ENCODE data around the gene TTC36.
"Not testable (repeated sequence)": the region's sequence is repeated elsewhere in the genome, so short reads cannot be mapped to it uniquely, and the experiment has no call there.

Gene TTC36

GRCh38 chr11:118527109-118527508, at the start of gene TTC36:
Gene TTC36 (plus strand): TSS chr11:118527474. CDS start chr11:118527495, 21 bp downstream.
- TF ChIP-seq CTCF (conservative IDR thresholded peaks at IDR 0.05; ENCODE audit: low read depth, low read length) = no peak
- H3K4me3 ChIP-seq (ENCODE audit: low read depth, low read length) = no peak within 1 kb of the TSS
- DNase-seq (ENCODE audit: low read depth) = peak; percentile 30

- not testable (repeated sequence) for H3K4me3 ChIP-seq (ENCODE audit: low read depth, low read length); DNase-seq (ENCODE audit: low read depth)
Measured at GRCh38 chr11:118481238-118481637, 46.0 kb upstream of the TTC36 start.

GRCh38 chr11:118484405-118484804, 42.9 kb upstream of the TTC36 start:
- H3K4me3 ChIP-seq (ENCODE audit: low read depth, low read length) = no peak overlapping the region
- no peak for TF ChIP-seq CTCF (conservative IDR thresholded peaks at IDR 0.05; ENCODE audit: low read depth, low read length)
- no peak for DNase-seq (ENCODE audit: low read depth)

GRCh38 chr11:118485273-118485672, 42.0 kb upstream of the TTC36 start:
- TF ChIP-seq CTCF (conservative IDR thresholded peaks at IDR 0.05; ENCODE audit: low read depth, low read length) = peak; percentile 35
- DNase-seq (ENCODE audit: low read depth) = peak; percentile 8

GRCh38 chr11:118488480-118489109, 38.7 kb upstream of the TTC36 start:
- peak; percentile 92 for DNase-seq (ENCODE audit: low read depth)
- H3K4me3 ChIP-seq (ENCODE audit: low read depth, low read length) = no peak overlapping the region
- TF ChIP-seq CTCF (conservative IDR thresholded peaks at IDR 0.05; ENCODE audit: low read depth, low read length) = peak; percentile 91

More at GRCh38 chr11:118485273-118485672, 42.0 kb upstream of the TTC36 start:
- H3K4me3 ChIP-seq (ENCODE audit: low read depth, low read length) = no peak overlapping the region

GRCh38 chr11:118491041-118491440, 36.2 kb upstream of the TTC36 start:
- no peak overlapping the region for H3K4me3 ChIP-seq (ENCODE audit: low read depth, low read length)
- TF ChIP-seq CTCF (conservative IDR thresholded peaks at IDR 0.05; ENCODE audit: low read depth, low read length) = no peak
- no peak for DNase-seq (ENCODE audit: low read depth)

- no peak overlapping the region for H3K4me3 ChIP-seq (ENCODE audit: low read depth, low read length)
- peak; percentile 76 for DNase-seq (ENCODE audit: low read depth)
- TF ChIP-seq CTCF (conservative IDR thresholded peaks at IDR 0.05; ENCODE audit: low read depth, low read length) = no peak
Measured at GRCh38 chr11:118497831-118498230, 29.4 kb upstream of the TTC36 start.
